Progenitor cell of endocrine pancreas (in vitro differentiated cells): ENCODE results near the gene MYH13. TPM values are rescaled to one million over a fixed set of nuclear protein-coding genes. Genes with fewer than 3 reads are reported as not detected.

Experiments used
- DNase-seq: peaks from one replicate; pipeline ENCODE4 v3.0.0; 2021; ENCODE audit warnings: low spot score; ENCODE audit not compliant: unreplicated experiment
- H3K27ac Mint-ChIP-seq: 2 replicates; pipeline ENCODE4 v1.8.0; 2021; ENCODE audit warnings: mild to moderate bottlenecking, moderate library complexity, mixed read lengths
- H3K27me3 Mint-ChIP-seq: 2 replicates; pipeline ENCODE4 v1.8.0; 2021; ENCODE audit warnings: mixed read lengths
- H3K36me3 Mint-ChIP-seq: 2 replicates; pipeline ENCODE4 v1.8.0; 2022; ENCODE audit warnings: mixed read lengths; ENCODE audit not compliant: insufficient read depth
- H3K4me1 Mint-ChIP-seq: 2 replicates; pipeline ENCODE4 v1.8.0; 2021; ENCODE audit warnings: low read depth, mixed read lengths
- H3K4me3 Mint-ChIP-seq: 2 replicates; pipeline ENCODE4 v1.8.0; 2021; ENCODE audit warnings: low read depth, mild to moderate bottlenecking, moderate library complexity, mixed read lengths
- H3K9me3 Mint-ChIP-seq: 2 replicates; pipeline ENCODE4 v1.8.0; 2021; ENCODE audit warnings: low read depth, mixed read lengths
- total RNA-seq: library from RNA; stranded (reverse); gene quantifications from 2 replicates; pipeline ENCODE4 v1.2.1, GENCODE V29; 2021
- TF ChIP-seq, protein P1 (sequence below): fragments of 200-600 bp; sonication (generic); IDR thresholded peaks from one replicate; pipeline ENCODE4 v1.5.0; 2021; ENCODE audit warnings: antibody characterized with exemption, mild to moderate bottlenecking; ENCODE audit not compliant: unreplicated experiment

Gene MYH13
- total RNA-seq, 1 donor from 2014 or later = not detected

DNA sequence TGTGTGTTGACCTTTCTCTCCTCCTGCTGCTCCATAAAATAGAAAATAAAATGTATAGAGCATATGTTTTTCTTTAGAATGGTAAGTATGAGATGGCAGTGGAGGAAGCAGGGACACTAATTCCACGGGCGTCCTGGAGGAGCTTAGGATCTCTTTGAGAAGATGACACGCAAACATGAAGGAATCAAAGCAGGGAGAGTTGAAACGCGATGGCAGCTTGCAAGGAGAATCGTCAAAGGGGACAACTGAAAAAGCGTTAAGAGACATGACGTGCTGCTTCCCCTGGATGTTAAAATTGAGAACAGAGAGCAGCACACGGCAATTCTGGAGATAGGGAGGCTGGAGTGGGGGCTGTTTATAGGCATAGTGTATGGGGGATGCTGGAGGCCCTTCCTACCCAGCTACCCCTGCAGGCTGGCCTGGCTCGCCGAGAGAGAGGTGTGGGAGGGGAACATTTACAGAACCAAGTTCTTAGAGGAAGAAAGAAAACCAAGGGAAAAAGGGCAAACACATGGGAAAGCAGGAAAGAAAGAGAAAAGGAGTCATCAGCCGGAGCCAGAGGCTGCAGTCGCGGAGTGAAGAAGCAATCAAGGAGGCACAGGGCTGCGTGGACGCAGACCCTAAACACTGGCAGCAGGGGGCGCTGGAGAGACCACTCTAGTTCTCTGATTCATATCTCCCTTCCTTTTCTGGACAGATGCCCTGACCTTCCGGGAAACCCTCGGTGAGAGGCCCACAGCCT, 55.8 kb downstream of the MYH13 start:
- Mint-ChIP-seq H3K4me1 (no peaks in the 10 kb centered on the region), H3K27ac (no peak overlapping the region), H3K9me3 (no peaks in the 10 kb centered on the region), H3K4me3 (no peak overlapping the region), H3K27me3 (peaks cover 42% of the 10 kb centered on the region), H3K36me3 (no peaks in the 10 kb centered on the region)
- TF ChIP-seq, protein P1, sequence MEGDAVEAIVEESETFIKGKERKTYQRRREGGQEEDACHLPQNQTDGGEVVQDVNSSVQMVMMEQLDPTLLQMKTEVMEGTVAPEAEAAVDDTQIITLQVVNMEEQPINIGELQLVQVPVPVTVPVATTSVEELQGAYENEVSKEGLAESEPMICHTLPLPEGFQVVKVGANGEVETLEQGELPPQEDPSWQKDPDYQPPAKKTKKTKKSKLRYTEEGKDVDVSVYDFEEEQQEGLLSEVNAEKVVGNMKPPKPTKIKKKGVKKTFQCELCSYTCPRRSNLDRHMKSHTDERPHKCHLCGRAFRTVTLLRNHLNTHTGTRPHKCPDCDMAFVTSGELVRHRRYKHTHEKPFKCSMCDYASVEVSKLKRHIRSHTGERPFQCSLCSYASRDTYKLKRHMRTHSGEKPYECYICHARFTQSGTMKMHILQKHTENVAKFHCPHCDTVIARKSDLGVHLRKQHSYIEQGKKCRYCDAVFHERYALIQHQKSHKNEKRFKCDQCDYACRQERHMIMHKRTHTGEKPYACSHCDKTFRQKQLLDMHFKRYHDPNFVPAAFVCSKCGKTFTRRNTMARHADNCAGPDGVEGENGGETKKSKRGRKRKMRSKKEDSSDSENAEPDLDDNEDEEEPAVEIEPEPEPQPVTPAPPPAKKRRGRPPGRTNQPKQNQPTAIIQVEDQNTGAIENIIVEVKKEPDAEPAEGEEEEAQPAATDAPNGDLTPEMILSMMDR = peak; percentile 69
- peak; percentile 33 for DNase-seq

DNA sequence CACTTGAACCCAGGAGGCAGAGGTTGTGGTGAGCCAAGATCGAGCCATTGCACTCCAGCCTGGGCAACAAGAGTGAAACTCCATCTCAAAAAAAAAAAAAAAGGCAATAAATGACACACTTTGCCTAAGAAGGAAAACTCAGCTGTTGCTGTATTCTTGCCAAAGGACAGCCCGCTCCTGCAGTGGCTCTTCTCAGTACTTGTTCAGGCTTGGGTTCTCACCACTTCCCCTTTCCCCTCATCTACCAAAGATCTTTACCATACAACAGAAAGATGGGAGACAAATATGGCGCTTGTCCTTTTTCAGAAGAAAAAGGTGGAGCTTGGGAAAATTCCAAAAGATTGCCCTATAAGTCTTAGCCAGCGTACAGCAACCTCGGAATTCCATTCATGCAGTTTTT, 58.5 kb downstream of the MYH13 start:
- Mint-ChIP-seq H3K36me3 (no peaks in the 10 kb centered on the region), H3K9me3 (no peaks in the 10 kb centered on the region), H3K27me3 (peaks cover 29% of the 10 kb centered on the region), H3K4me1 (no peaks in the 10 kb centered on the region), H3K4me3 (no peak overlapping the region), H3K27ac (no peak overlapping the region)
- DNase-seq = no peak
- TF ChIP-seq, protein P1 = no peak

GRCh38 chr17:10313037-10313672, 59.7 kb downstream of the MYH13 start:
- no peaks in the 10 kb centered on the region for H3K9me3 Mint-ChIP-seq
- peaks cover 26% of the 10 kb centered on the region for H3K27me3 Mint-ChIP-seq
- no peak overlapping the region for H3K27ac Mint-ChIP-seq
- DNase-seq = no peak
- H3K36me3 Mint-ChIP-seq = no peaks in the 10 kb centered on the region
- no peaks in the 10 kb centered on the region for H3K4me1 Mint-ChIP-seq
- H3K4me3 Mint-ChIP-seq = no peak overlapping the region
- TF ChIP-seq, protein P1 = no peak

DNA sequence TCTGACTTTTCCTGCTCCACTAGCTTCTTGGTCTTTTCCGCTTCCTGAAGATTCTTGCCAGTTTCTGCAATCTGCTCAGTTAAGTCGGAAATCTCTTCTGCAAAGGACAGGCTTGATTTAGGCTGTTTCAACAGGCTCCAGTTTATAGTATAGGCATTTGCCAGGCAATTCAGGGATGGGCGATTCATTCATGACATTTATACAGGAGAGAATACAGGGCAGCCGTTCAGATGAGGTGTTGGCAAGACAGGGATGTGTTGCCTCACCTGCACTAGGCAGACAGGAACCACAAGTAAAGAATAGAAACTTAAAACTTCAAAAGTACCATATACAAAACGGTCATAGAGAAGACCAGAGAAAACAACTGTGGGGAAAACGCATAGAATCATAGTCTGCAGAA, 61.7 kb downstream of the MYH13 start:
- H3K4me3 Mint-ChIP-seq = no peak overlapping the region
- peaks cover 16% of the 10 kb centered on the region for H3K27me3 Mint-ChIP-seq
- no peak overlapping the region for H3K27ac Mint-ChIP-seq
- TF ChIP-seq, protein P1 = no peak
- no peaks in the 10 kb centered on the region for H3K36me3 Mint-ChIP-seq
- no peak for DNase-seq
- no peaks in the 10 kb centered on the region for H3K9me3 Mint-ChIP-seq
- H3K4me1 Mint-ChIP-seq = no peaks in the 10 kb centered on the region

DNA sequence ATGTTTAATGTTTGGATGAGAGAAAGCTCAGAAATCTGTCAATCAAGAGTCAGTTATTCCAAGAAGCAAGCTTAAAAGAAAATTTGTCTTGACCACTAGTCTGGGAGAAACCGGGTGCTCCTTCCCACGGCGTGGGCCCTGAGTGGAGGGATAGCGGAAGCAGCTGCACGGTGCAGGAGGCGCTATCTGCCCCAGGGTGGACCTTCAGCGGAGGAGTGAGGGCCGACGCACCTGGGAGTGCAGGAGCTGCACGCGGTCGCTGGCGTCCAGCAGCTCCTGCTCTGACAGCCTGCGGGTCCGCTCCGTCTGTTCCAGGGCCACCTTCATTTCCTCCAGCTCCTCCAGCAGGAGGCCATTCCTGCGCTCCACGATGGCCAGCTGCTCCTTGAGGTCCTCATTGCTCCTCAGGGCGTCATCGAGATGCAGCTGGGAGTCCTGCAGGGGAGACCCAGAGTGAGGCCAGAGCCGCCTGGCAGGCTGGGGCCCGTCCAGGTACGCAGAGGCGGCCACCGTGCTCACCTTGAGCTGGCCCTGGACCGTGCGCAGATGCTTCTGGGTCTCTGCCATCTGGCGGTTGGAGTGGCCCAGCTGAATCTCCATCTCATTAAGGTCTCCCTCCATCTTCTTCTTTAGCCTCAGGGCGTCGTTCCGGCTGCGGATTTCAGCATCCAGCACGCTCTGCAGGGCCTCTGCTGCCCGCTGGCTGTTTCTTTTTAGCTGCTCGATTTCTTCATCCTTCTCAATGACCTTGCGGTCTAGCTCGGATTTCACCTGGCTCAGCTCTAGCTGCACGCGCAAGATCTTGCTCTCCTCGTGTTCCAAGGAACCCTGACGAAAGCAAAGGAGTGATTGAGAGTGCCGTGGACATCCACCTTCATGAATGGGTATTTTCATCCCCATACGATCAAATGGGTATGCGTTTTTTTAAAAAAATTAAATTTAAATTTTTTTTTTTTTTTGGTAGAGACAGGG, 63.5 kb downstream of the MYH13 start:
- Mint-ChIP-seq H3K27me3 (peaks cover 22% of the 10 kb centered on the region), H3K36me3 (no peaks in the 10 kb centered on the region), H3K27ac (no peak overlapping the region), H3K9me3 (no peaks in the 10 kb centered on the region), H3K4me1 (no peaks in the 10 kb centered on the region), H3K4me3 (no peak overlapping the region)
- DNase-seq = no peak
- TF ChIP-seq, protein P1 = no peak
